HG02588 (cell line): ENCODE measurements around the gene NFIC.
"Not testable (repeated sequence)": the region's sequence is repeated elsewhere in the genome, so short reads cannot be mapped to it uniquely, and the experiment has no call there.

Experiments used
- ATAC-seq: cut with Tn5 transposase; IDR thresholded peaks from one replicate; pipeline ENCODE4 v1.9.1; 2021; ENCODE audit warnings: mild to moderate bottlenecking, moderate library complexity; ENCODE audit not compliant: unreplicated experiment

The NFIC gene

GRCh38 chr19:3448616-3449334 is 82.4 kb downstream of the NFIC start:
- ATAC-seq: no peak

DNA sequence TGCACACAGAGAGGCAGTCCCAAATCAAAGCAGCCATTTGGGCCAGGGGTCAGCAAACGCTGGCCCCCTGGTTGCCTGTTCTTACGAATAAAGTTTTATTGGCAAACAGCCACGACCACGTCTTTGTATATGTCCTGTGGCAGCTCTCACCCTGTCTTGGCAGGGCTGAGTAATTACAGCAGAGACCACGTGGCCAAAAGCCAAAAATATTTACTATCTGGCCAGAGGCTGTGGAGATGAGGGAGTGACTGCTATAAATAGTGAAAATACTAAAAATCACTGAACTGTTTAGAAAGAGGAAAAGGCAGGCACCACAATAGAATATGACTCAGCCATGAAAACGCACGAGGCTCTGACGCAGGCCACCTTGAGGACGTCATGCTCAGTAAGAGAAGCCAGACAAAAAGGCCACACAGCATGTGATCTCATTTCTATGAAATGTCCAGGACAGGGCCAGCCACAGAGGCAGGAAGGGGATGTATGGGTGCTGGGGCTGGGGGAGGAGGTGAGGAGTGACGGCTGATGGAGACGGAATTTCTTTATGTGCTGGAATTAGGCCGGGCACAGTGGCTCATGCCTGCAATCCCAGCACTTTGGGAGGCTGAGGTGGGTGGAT is 84.5 kb downstream of the NFIC start:
- no peak for ATAC-seq

DNA sequence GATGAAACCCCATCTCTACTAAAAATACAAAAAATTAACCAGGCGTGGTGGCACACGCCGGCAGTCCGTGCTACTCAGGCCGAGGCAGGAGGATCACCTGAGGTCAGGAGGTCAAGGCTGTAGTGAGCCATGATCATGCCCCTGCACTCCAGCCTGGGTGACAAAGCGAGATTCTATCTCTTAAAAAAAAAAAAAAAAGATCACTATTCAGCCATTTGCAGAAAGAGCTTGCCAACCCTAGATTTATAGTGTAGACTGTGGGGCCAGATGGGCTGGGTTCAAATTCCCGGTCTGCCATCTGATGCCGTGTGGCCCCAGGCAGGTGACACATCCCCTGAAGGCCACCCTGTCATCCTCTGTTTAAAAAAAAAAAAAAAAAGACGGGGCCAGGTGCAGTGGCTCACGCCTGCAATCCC is 85.1 kb downstream of the NFIC start:
- ATAC-seq: no peak

GRCh38 chr19:3452171-3452941 is 86.0 kb downstream of the NFIC start:
- no peak for ATAC-seq

GRCh38 chr19:3452942-3453214 is 86.5 kb downstream of the NFIC start:
- not testable (repeated sequence) for ATAC-seq

- no peak for ATAC-seq
Observed at GRCh38 chr19:3453840-3454239, 87.5 kb downstream of the NFIC start.

- ATAC-seq: no peak
Observed at GRCh38 chr19:3454656-3455392, 88.4 kb downstream of the NFIC start.

DNA sequence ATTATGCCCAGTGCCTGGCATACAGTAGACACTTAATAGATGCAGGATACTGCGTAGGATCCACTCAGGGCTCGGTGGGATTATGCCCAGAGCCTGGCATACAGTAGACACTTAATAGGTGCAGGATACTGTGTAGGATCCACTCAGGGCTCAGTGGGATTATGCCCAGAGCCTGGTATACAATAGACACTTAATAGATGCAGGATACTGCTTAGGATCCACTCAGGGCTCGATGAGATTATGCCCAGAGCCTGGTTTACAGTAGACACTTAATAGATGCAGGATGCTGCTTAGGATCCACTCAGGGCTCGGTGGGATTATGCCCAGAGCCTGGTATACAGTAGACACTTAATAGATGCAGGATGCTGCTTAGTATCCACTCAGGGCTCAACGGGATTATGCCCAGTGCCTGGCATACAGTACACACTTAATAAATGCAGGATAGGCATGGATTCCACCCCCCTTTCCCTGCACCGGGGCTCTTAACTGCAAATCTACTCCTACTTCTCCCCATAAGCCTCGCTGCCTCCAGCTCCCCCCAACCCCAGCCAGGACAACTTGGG is 89.1 kb downstream of the NFIC start:
- no peak for ATAC-seq

DNA sequence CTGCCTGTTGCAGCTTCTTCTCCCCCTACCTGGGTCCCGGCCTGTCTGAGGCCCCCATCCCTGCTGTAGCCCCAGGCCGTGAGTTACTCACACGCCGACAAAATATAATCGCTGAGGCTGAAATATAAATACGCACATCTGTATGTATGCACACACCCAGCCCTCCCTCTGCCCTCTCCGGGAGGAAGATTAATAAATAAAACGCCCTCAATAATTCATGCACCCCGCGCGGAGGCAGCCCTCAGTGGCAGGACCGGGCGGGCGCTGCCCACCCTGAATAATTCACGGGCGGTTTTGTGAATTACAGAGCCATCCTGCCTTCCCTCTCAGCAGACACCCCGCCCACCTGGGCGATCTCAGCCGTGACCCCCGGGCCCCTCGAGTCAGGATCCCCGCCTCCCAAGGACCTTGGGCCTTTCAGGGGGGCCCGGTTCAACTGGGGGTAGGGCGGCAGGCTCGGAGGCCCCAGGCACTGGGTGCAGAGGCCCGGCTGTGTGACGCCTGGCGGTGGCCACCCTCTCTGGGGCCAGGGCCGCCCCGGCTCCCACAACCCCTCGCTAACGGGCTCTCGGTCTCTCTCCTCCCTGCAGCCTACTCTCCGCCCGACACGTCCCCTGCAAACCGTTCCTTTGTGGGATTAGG is 89.7 kb downstream of the NFIC start:
- no peak for ATAC-seq

DNA sequence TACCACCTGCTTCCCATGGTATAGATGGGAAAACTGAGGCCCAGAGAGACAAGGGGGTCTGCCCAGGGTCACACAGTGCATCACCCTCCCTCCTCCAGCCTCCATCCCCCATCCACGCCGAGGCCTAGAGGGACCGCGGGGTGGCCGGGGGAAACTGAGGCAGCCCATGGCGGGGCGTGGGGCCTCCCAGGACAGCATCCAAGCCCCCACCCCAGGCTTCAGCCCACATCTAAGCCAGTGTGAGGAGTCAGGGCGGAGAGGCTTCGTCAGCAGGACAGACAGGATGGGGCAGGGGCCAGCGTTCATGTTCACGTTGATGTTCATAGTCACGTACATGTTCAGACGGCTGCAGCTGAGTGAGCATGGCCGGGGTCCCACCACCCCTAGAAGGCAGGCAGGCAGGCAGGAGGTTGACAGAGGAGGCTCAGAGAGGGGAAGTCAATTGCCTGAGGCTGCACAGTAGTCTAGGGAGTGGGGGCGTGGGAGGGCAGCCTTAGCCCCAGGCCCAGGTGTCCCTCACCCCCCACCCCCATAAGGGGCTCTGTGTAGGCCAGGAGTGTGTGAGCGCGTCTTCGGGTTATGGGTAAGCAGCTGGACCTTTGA is 90.6 kb downstream of the NFIC start:
- no peak for ATAC-seq

DNA sequence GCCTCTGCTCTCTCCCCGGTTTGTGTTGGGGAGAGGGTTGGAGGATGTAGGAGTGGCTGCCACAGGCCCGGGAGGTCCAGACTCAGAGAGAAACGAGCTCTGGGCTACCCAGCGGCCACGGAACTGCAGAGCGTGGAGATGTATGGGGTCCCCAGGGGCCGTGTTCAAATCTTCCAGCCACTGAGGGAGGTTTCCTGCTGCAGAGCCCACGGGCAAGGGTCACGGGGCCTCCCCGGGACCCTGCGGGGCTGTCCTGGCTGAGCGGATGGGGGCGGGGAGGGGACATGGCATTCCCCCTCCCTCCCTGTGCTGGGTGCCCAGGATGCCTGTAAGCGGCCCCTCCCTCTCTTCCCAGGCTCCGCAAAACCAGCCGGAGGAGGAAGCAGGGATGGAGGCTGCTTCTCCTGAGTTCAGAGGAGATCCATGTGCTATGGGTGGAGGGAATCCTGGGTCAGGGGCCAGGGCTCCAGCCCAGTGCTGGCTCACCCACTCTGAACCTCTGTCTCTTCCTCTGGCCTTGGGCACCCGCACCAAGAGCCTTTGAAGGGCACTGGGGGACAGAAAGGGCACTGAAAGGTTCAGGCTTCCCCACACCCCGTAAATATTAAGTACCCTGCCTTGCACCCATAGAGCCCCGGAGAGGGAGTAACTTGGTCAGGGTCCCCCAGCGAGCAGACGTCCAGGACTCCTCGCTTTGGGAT is 91.3 kb downstream of the NFIC start:
- no peak for ATAC-seq

DNA sequence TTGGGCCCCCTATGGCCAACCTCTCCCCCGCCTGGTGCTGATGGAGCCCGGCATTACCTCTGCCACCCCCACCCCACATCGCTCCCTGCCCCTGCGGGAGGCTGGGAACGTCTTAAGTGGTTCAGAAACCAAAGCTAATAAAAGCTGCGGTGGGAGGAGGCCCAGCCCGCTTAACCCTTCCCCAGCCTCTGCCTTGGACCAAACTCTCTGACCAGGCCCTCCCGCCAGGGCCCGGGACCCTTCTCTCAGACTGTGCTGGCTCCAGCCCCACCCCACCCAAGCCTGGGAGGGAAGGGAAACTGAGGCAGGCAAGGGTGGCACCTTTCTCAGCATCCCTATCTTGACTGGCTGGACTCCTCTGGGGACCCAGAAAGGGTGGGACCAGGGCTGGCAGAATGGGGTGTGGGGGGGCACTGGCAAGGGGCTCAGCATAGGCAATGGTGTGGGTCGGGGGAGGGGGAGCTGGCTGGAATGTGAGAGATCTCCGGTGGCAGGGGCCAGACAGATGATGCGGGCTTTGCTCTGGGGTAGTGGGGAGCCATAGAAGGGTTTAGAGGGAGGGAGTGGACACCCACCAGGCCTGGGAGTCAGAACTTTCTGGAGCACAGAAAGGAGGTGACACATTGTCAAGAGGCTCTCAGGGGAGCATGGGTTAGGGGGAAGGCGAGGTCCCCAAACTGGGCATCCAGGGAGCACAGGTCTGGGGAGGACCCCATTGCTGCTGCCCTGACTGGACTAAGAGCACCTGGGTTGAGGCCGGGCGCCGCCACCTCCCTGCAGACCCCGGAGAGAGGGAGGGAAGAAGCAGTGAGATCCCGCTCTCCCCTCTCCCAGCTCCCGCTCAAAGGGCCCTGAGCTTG is 92.1 kb downstream of the NFIC start:
- no peak for ATAC-seq

DNA sequence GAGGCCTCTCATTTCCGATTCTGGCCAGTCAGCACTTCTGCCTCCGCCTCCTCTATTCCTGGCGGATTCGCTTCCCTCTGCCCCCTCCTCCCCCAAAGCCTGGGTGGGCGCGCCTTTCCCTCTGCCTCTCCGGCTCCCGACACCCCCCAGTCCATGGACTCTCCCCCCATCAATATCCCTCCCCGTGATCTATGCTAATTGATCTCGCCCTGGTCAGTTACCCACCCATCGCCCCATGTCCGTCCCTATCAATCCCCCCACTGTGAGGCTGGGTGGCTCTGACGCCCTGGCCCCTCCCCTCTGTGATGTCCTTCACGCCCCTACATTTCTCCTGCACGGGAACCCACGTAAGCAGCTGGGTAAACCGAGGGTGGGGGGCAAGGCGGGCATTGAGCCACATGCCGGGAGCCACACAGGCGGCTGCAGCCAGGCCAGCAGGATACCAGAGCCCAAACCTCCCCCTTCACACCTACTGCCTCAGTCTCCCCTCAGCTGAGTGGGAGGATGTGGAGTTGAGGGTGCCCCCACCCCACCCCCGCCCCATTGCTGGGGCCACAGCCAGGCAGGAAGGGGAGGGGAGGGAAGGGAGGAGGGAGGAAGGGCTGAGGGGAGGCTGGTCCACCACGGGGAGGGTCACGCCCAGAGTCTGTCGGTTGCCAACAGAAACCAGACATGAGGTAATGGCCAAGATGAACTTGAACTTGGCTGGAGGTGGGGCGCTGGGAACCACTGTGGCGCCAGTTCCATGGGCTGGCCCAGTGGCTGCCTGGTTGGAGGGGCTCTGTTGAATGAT is 92.9 kb downstream of the NFIC start:
- no peak for ATAC-seq

DNA sequence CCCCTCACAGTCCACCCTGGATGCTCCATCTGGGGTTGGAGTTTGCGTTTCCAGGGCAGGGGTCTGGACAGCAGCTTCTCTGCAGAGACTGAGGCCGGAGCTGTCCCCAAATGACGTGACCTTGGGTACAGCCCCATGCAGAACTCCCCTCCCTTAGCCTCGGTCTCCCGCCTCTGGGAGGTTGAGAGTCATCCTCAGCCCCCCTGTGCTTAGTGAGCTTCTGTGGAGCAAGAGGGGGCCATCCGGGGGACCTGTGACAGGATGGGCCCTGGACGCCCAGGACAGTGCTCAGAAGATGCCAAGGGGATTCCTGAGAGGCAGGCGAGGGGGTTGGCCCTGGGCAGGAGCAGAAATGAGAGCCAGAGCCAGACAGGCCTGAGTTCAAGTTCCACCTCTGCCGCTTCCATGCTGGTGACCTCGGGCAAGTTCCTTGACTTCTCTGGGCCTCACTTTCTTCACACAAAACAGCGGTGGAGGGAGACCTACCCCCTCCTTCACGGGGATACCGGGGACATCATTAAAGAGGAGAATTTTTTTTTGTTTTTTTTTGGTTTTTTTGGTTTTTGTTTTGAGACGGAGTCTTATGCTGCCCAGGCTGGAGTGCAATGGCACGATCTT is 93.7 kb downstream of the NFIC start:
- ATAC-seq: no peak

DNA sequence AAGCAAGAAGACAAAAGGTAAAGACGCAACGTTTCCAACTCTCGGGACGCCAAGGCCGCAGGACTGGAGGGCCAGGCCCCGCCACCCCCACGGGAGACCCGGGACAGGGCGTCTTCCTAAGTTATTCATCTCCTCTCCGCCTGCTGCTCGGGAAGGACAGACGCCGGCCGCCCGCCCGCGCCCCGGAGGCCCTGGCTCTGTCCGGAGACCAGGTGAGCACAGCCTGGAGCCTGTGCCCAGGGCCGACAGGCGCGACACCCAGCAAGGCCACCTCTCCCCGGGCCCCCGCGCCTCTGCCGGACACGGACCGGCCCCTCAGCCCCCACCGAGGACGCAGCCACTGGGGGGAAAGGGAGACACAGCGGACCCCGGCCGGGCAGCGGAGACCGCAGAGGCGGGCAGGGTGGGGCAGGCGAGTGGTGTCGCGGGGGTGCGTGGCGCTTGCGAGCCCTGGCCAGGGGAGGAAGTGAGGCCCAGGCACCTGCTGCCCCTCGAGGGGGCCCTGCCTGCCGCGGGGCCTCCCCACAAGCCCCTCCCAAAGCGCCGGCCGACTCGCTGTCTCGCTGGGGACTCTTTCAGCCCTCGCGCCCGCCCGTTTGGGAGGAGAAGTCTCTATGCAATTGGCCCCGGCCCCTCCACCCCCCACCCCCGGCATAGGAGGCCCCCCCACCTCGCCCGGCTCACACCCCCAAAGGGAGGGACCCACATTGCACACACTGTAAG is 96.8 kb downstream of the NFIC start:
- no peak for ATAC-seq

- ATAC-seq: no peak
Observed at GRCh38 chr19:3463714-3464586, 97.6 kb downstream of the NFIC start.
